IMR-90 (cell line): ENCODE results near the gene CDC42BPA. TPM values are rescaled to one million over a fixed set of nuclear protein-coding genes. Genes with fewer than 3 reads are reported as not detected.

Source experiments
- ATAC-seq: fragments of 200-7000 bp; cut with Tn5 transposase; 2 replicates; pipeline ENCODE4 v1.9.1; 2020; ENCODE audit warnings: low read depth, mild to moderate bottlenecking, moderate library complexity
- BruUV-seq: library from RNA; stranded (reverse); fragments of 400-500 nt; replicated peaks from 2 replicates; lab custom pipeline; 2021; lab: Mats Ljungman, UMichigan
- CTCF ChIA-PET: fragments of 300-600 bp; formaldehyde crosslinking; extraction: SDS; loops from one replicate; lab custom pipeline; 2021; ENCODE audit warnings: antibody characterized with exemption; lab: Yijun Ruan, JAX
- POLR2A ChIA-PET: fragments of 300-600 bp; sonication (Branson Sonifier 250); formaldehyde crosslinking; loops from one replicate; lab custom pipeline; 2022; ENCODE audit warnings: antibody characterized with exemption; ENCODE audit not compliant: unreplicated experiment; lab: Charles Lee
- DNase-seq: peaks from one replicate; pipeline ENCODE4 v3.0.0; 2013
- H2AFZ ChIP-seq: replicated peaks from 2 replicates; pipeline ENCODE3; 2013; ENCODE audit warnings: low read length, mild to moderate bottlenecking; ENCODE audit not compliant: poor library complexity
- H2AK5ac ChIP-seq: 2 replicates; pipeline ENCODE4 v1.6.1; 2013; ENCODE audit warnings: low read depth, low read length, inconsistent platforms
- H2AK9ac ChIP-seq: replicated peaks from 2 replicates; pipeline ENCODE3; 2013; ENCODE audit warnings: mild to moderate bottlenecking, low read depth, low read length, moderate library complexity; ENCODE audit not compliant: poor library complexity
- H2BK120ac ChIP-seq: 2 replicates; pipeline ENCODE4 v1.6.1; 2013; ENCODE audit warnings: low read depth, low read length, inconsistent platforms
- H2BK15ac ChIP-seq: 3 replicates; pipeline ENCODE4 v1.6.1; 2013; ENCODE audit warnings: low read depth, low read length, inconsistent platforms
- H2BK20ac ChIP-seq: 2 replicates; pipeline ENCODE4 v1.6.1; 2013; ENCODE audit warnings: low read depth, mild to moderate bottlenecking, inconsistent platforms, low read length, moderate library complexity
- H2BK5ac ChIP-seq: 2 replicates; pipeline ENCODE4 v1.6.1; 2013; ENCODE audit warnings: mild to moderate bottlenecking, low read depth, low read length, inconsistent platforms; ENCODE audit not compliant: poor library complexity, severe bottlenecking
- H3K14ac ChIP-seq: replicated peaks from 2 replicates; pipeline ENCODE4 v1.6.1; 2013; ENCODE audit warnings: low read depth, low read length, inconsistent platforms
- H3K18ac ChIP-seq: 2 replicates; pipeline ENCODE4 v1.6.1; 2013; ENCODE audit warnings: low read depth, low read length, control low read depth
- H3K23ac ChIP-seq: 2 replicates; pipeline ENCODE4 v1.6.1; 2013; ENCODE audit warnings: low read depth, low read length, inconsistent platforms
- H3K27ac ChIP-seq: 2 replicates; pipeline ENCODE4 v1.5.1; 2013; ENCODE audit warnings: mild to moderate bottlenecking, control low read depth, low read length; ENCODE audit not compliant: insufficient read depth
- H3K27me3 ChIP-seq: 2 replicates; pipeline ENCODE4 v1.6.1; 2013; ENCODE audit warnings: low read length; ENCODE audit not compliant: control insufficient read depth, insufficient read depth
- H3K36me3 ChIP-seq: 2 replicates; pipeline ENCODE4 v1.6.1; 2013; ENCODE audit warnings: low read length, mixed read lengths; ENCODE audit not compliant: control insufficient read depth, insufficient read depth
- H3K4ac ChIP-seq: 2 replicates; pipeline ENCODE4 v1.6.1; 2013; ENCODE audit warnings: low read depth, low read length, inconsistent platforms
- H3K4me1 ChIP-seq: 2 replicates; pipeline ENCODE4 v1.6.1; 2013; ENCODE audit warnings: low read length, mixed read lengths; ENCODE audit not compliant: control insufficient read depth, insufficient read depth
- H3K4me2 ChIP-seq: 2 replicates; pipeline ENCODE4 v1.6.1; 2013; ENCODE audit warnings: low read depth, mild to moderate bottlenecking, control low read depth, low read length, moderate library complexity
- H3K4me3 ChIP-seq: 2 replicates; pipeline ENCODE4 v1.5.1; 2013; ENCODE audit warnings: low read depth, mild to moderate bottlenecking, control low read depth, low read length, moderate library complexity; ENCODE audit not compliant: insufficient read depth
- H3K56ac ChIP-seq: 2 replicates; pipeline ENCODE4 v1.6.1; 2013; ENCODE audit warnings: low read length, inconsistent platforms; ENCODE audit not compliant: insufficient read depth; ENCODE audit errors: extremely low read depth
- H3K79me1 ChIP-seq, 2 experiments: 2 replicates each; pipeline ENCODE4 v1.6.1; 2013; ENCODE audit warnings: low read length in 2 of 2, inconsistent platforms in 1 of 2, low read depth in 1 of 2
- H3K9ac ChIP-seq: 2 replicates; pipeline ENCODE4 v1.6.1; 2013; ENCODE audit warnings: low read depth, low read length, control low read depth
- H3K9me1 ChIP-seq: 2 replicates; pipeline ENCODE4 v1.6.1; 2013; ENCODE audit warnings: low read length, inconsistent platforms; ENCODE audit not compliant: insufficient read depth
- H3K9me3 ChIP-seq: 2 replicates; pipeline ENCODE4 v1.6.1; 2013; ENCODE audit warnings: low read length; ENCODE audit not compliant: control insufficient read depth, insufficient read depth
- H4K20me1 ChIP-seq: 2 replicates; pipeline ENCODE4 v1.6.1; 2013; ENCODE audit warnings: low read length, inconsistent platforms; ENCODE audit not compliant: insufficient read depth
- H4K5ac ChIP-seq: 2 replicates; pipeline ENCODE4 v1.6.1; 2013; ENCODE audit warnings: mild to moderate bottlenecking, low read depth, low read length, control low read depth
- H4K8ac ChIP-seq, 2 experiments: 2 replicates each; pipeline ENCODE4 v1.6.1; 2013; ENCODE audit warnings: low read depth in 2 of 2, low read length in 2 of 2, control low read depth in 1 of 2, inconsistent platforms in 1 of 2
- H4K91ac ChIP-seq: 2 replicates; pipeline ENCODE4 v1.6.1; 2013; ENCODE audit warnings: low read depth, low read length, inconsistent platforms; ENCODE audit not compliant: insufficient read depth
- BHLHE40 ChIP-seq: fragments of 150-350 bp; IDR thresholded peaks from 2 replicates; pipeline ENCODE4 v1.6.1; 2016; ENCODE audit warnings: mild to moderate bottlenecking, low read depth, low read length
- CTCF ChIP-seq: conservative IDR thresholded peaks from 2 replicates; pipeline ENCODE4 v1.5.1; 2012; ENCODE audit warnings: mild to moderate bottlenecking, low read depth, low read length, improper control_type of control experiment
- MAFK ChIP-seq: IDR thresholded peaks from 2 replicates; pipeline ENCODE4 v1.6.1; 2012; ENCODE audit warnings: low read depth, low read length, improper control_type of control experiment
- POLR2A ChIP-seq: IDR thresholded peaks from 2 replicates; pipeline ENCODE4 v1.6.1; 2012; ENCODE audit warnings: mild to moderate bottlenecking, low read depth, low read length
- RCOR1 ChIP-seq: IDR thresholded peaks from 2 replicates; pipeline ENCODE4 v1.6.1; 2012; ENCODE audit warnings: mild to moderate bottlenecking, low read length, improper control_type of control experiment; ENCODE audit not compliant: insufficient replicate concordance
- WGBS, 2 experiments: methylation state at CpG; one replicate each; pipeline versions ENCODE4 v1.1.5 to v1.1.7; 2013; ENCODE audit warnings: missing lambda C conversion rate in 2 of 2; ENCODE audit not compliant: insufficient read length in 1 of 2; ENCODE audit errors: extremely low coverage in 2 of 2; 5-methylcytosine and 5-hydroxymethylcytosine counted together
- dilution Hi-C: fragments of 300-500 bp; cut with HindIII; formaldehyde crosslinking; loops from one replicate; pipeline ENCODE4 v1.14.3; 2018; ENCODE audit warnings: low sequenced_read_pairs; ENCODE audit not compliant: unreplicated experiment
- in situ Hi-C: fragments of 300-500 bp; cut with MboI; formaldehyde crosslinking; loops from 3 replicates; pipeline ENCODE4 v1.14.3; 2019; ENCODE audit warnings: low sequenced_read_pairs, inconsistent platforms, mixed read lengths
- intact Hi-C: fragments of 100-400 bp; cut with micrococcal nuclease; formaldehyde crosslinking; loops from 2 replicates; pipeline ENCODE4 v1.10.0; 2022
- polyA plus RNA-seq, 3 experiments: library from polyadenylated mRNA; depleted of rRNA; stranded (reverse); fragments of >200 nt; gene quantifications; 2 replicates each; pipeline ENCODE4 v1.2.3, GENCODE V29; 2012; ENCODE audit warnings: low replicate concordance in 1 of 3
- total RNA-seq: library from RNA; depleted of rRNA; stranded (reverse); fragments of >200 nt; gene quantifications from 2 replicates; pipeline ENCODE4 v1.2.3, GENCODE V29; 2012

CDC42BPA gene
- total and polyA plus RNA-seq, 2 of the 4 experiments (the other 2 are of a cell fraction), result 9.4 to 27.8 TPM

- TF ChIP-seq BHLHE40, result no peak
- no peak for TF ChIP-seq POLR2A
Measured at GRCh38 chr1:226980565-226981385, 337.5 kb downstream of the CDC42BPA start (continued).

- Histone ChIP-seq H2BK5ac (no peak overlapping the region), H4K8ac (no peak overlapping the region), H3K9ac (no peak overlapping the region), H2BK15ac (no peak overlapping the region), H3K18ac (no peak overlapping the region), H3K4me3 (no peak overlapping the region), H2BK20ac (no peak overlapping the region), H3K9me3 (no peaks in the 10 kb centered on the region), H3K14ac (no peak overlapping the region), H3K27me3 (no peaks in the 10 kb centered on the region), H3K4ac (no peak overlapping the region), H3K4me1 (peaks cover under 1% of the 10 kb centered on the region; the same call in 1 of the 2 replicates), H3K56ac (no peak overlapping the region), H3K27ac (no peak overlapping the region), H2AK9ac (no peak overlapping the region), H3K4me2 (no peak overlapping the region), H4K20me1 (no peaks in the 10 kb centered on the region), H4K91ac (no peak overlapping the region), H2BK120ac (no peak overlapping the region), H3K9me1 (no peaks in the 10 kb centered on the region), H3K79me1 (no peaks in the 10 kb centered on the region), H2AFZ (no peak overlapping the region), H3K23ac (no peak overlapping the region), H4K5ac (no peak overlapping the region), H2AK5ac (no peak overlapping the region), H3K36me3 (no peaks in the 10 kb centered on the region; the same call in 1 of the 2 replicates)
- WGBS, 2 experiments, result no CpG with 5 or more reads among the region's 4 CpGs
- ChIA-PET CTCF (no interaction called here), POLR2A (no interaction called here)
- no TSS peak for BruUV-seq
- intact Hi-C loops, result loop anchor here (10.0 kb wide), 1 partner anchor 435 kb away; the partner anchor contains the start of gene STUM
- TF ChIP-seq MAFK (no peak), RCOR1 (no peak), CTCF (no peak)
- DNase-seq, result no peak
- dilution Hi-C loops, result no loop called here
- in situ Hi-C loops, result no loop called here
- ATAC-seq, result no peak
Measured at GRCh38 chr1:226980122-226980560, 338.2 kb downstream of the CDC42BPA start.
